ENCODE results near the gene CISD2.
"Not testable (repeated sequence)": the region's sequence is repeated elsewhere in the genome, so short reads cannot be mapped to it uniquely, and the experiment has no call there.

The CISD2 gene

DNA sequence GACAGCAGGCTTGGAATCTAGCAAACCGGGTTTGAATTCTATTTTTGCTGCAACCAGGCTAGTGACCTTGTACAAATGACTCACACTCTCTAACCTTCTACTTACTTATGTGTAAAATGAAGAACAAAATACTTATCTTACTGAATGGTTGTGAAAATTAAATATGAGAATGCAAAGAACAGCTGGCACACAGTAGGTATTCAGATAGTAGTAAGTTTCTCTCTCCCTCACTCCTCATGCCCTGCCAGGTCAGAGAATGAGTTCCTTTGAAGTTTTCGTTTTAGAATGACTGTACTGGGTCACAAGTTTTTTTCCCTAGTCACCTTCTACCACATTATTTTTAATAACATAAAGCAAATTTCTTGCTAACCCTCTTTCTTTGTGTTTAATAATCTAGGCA, 33.0 kb downstream of the CISD2 start:
- in situ Hi-C loops (cut with MboI; ENCODE audit: low sequenced_read_pairs), result no loop called here

GRCh38 chr4:102918859-102919258, 50.1 kb downstream of the CISD2 start:
- in situ Hi-C loops (cut with MboI; ENCODE audit: low sequenced_read_pairs), result no loop called here

GRCh38 chr4:102919697-102920096, 50.9 kb downstream of the CISD2 start:
- in situ Hi-C loops (cut with MboI; ENCODE audit: low sequenced_read_pairs), result not testable (repeated sequence)

DNA sequence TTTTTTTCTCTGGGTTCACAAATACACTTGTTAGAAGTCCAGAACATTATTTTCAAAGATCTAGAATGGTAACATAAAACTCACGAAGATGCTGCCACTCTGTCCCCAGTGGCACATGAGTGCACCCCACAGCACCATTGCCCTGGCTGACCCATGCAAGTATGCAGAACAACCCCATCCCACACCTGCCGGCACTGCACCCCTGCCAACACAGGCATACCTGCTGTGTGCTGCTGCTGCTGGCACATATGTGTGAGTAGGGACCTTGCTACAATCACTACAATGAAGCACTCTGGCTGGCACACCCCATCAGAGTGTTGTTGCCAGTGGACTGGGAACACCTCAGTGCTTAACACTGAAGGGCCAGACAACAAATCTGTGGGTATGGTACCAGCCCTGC, 66.9 kb downstream of the CISD2 start:
- in situ Hi-C loops (cut with MboI; ENCODE audit: low sequenced_read_pairs), result no loop called here

GRCh38 chr4:102938063-102938462, 69.3 kb downstream of the CISD2 start:
- in situ Hi-C loops (cut with MboI; ENCODE audit: low sequenced_read_pairs), result not testable (repeated sequence)

Measured in HL-60/S4 treated with phorbol 12-myristate 13-acetate at 8.2 ng/mL for 4 days and 3 days (cell line).